AG09319 (cell line): ENCODE measurements around the gene SUN2.

ENCODE experiments used
- DNase-seq: peaks from one replicate; pipeline ENCODE4 v3.0.0-alpha.2; 2010; ENCODE audit warnings: low read depth; ENCODE audit errors: extremely low read depth
- TF ChIP-seq, protein P1 (sequence below): IDR thresholded peaks from 2 replicates; pipeline ENCODE4 v1.5.1; 2011; ENCODE audit warnings: low read depth, mild to moderate bottlenecking, inconsistent platforms, low read length, moderate library complexity

The SUN2 gene

DNA sequence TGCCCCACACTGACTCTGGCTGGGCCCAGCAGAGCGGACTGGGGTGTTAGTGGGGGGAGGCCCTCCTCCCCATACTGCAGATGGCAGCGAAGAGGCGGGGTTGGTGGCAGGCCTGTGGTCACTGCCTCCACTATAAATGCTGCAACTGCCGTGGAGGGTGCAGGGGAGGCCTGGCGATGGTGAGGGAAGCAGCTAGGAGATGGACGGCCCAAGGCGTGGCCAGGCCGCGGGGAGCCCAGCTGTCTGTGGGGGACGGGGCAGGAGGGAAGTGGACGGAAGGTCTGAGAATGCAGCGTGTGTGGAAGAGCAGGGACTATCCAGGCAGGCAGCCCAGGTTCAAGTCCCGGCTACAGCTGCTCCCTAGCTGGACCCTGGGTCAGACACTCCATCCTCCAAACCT lies 19.9 kb upstream of the SUN2 start:
- DNase-seq: no peak
- TF ChIP-seq, protein P1, sequence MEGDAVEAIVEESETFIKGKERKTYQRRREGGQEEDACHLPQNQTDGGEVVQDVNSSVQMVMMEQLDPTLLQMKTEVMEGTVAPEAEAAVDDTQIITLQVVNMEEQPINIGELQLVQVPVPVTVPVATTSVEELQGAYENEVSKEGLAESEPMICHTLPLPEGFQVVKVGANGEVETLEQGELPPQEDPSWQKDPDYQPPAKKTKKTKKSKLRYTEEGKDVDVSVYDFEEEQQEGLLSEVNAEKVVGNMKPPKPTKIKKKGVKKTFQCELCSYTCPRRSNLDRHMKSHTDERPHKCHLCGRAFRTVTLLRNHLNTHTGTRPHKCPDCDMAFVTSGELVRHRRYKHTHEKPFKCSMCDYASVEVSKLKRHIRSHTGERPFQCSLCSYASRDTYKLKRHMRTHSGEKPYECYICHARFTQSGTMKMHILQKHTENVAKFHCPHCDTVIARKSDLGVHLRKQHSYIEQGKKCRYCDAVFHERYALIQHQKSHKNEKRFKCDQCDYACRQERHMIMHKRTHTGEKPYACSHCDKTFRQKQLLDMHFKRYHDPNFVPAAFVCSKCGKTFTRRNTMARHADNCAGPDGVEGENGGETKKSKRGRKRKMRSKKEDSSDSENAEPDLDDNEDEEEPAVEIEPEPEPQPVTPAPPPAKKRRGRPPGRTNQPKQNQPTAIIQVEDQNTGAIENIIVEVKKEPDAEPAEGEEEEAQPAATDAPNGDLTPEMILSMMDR: no peak

DNA sequence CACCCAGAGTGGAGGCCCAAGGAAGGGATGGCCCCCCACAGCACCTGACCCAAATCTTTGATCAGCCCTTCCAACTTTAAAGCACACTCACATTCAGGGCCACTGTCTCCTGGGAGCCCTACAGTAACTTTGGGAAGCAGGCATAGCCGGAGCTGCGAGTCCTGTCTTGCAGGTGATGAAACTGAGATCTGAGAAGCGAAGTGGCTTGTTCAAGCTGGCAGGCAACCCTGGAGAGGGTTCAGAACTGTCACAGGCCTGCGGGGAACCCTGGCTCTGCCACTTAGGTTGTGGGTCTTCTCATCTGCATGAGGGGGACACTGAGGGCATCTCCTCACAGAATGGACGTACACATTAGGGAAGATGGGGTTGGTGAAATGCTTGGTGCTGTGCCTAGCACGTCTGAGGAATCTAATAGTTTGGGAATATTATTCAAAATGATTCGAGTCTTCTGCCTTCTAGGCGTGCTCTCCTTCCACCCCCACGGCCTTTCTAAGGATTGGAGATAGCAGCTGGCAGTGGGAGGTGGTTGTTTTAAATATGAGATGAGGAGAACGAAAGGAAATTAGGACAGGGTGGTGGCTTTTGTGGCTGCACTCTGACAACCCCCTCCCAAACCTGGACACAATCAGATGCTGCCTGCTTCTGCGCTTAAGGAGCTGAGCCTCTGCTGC lies 18.8 kb upstream of the SUN2 start:
- TF ChIP-seq, protein P1: no peak
- DNase-seq: no peak

DNA sequence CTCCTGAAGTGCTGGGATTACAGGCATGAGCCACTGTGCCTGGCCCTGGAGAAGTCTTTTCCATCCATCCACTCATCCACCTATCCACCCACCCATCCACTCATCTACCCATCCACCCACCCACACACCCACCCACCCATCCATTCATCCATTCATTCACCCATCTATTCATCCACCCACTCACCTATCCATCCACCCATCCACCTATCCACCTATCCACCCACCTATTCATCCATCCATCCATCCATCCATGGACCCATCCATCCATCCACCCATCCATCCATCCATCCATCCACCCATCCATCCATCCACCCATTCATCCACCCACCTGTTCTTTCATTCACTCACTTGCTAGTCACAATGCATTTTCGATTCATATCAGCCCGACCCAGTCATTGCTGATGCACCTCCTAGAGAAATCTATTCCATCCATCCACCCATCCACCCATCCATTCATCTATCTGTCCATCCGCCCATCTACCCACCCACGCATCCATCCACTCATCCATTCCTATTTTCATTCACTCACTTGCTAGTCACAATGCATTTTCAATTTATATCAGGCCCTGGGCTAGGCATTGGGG lies 17.7 kb upstream of the SUN2 start:
- TF ChIP-seq, protein P1: no peak
- DNase-seq: no peak

DNA sequence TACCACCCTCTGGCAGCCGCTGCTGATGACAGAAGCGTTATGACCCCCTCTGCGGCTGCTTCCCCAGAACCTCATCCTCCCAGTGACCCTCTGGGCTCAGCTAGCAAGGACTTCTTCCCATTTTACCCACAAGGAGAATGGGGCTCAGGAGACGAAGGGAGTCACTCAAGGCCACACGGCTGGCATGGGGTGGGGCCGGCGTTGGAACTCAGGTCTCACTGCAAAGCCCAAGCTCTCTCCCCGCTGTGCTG lies 16.8 kb upstream of the SUN2 start:
- TF ChIP-seq, protein P1: no peak
- DNase-seq: no peak

DNA sequence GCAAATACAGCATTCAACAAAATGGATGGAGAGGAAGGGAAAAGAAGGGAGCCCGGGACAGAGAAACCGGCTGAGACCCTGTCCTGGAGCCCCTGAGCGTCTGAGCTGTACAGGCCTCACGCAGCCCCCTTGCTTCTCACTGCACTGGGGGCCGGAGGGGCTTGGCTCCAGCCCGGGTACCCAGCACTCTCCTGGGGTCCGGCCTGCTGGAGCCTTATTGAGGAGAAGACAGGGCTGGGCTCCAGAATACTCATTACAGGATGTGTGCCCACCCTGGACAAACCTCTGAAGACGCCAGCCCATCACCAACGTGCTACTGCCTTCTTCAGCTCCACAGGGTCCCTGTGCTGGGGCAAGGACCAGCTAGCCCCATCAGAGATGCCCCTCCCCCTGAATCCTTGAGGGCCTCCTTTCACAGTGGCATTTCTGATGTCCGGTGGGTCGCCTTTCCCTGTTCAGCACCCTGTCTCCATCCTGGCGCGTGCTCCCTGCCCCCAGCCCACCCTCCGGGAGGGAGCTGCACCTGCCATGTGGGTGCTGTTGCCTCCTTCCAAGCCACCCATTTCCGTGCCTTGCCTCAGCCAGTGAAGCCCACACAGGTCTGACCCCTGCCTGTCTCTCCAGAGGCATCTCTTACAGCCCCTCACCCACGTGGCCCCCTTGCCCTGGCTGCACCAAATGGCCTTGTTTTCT lies 14.6 kb upstream of the SUN2 start:
- no peak for DNase-seq
- TF ChIP-seq, protein P1: no peak

DNA sequence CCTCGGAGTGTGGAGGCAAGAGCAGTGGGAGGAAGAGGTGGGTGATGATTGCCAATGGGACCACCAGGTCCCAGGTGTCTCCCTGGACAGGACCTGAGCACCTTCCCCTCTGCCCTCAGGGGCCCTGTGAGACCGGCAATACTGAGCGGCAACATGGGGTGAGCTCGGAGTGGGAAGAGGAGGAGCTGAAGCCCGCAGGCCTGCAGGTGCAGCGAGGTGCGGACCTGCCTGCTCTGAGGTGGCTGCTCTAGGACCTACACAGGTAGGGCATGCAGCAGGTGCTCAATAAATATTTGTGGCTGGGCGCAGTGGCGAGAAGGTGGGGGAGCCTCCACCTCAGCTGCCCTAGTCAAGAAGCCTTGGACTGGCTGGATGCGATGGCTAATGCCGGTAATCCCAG lies 12.2 kb upstream of the SUN2 start:
- no peak for DNase-seq
- TF ChIP-seq, protein P1: no peak

DNA sequence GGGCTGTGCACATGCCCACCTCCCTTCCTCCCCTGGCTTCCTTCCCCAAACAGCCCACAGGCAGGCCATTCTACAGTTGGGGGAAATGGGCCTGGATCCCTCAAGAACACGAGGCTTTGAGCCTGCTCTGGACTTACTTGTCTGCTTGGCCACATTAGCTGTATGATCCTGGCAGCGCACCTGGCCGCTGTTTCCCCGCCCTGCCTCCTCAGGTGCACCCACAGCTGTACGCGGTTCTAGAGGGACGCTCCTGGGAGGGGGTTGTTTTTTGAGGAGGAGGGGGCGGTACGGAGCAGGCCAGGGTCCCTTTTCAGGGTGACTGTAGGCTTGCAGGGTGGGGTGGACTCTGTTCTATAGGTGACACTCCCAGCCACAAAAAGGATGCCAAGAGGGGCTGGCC lies 11.5 kb upstream of the SUN2 start:
- TF ChIP-seq, protein P1: no peak
- DNase-seq: no peak
